Measurements from ENCODE around the gene POM121L2. TPM values are rescaled to one million over a fixed set of nuclear protein-coding genes. Genes with fewer than 3 reads are reported as not detected.

Gene POM121L2
- total and polyA plus RNA-seq, 9 of the 15 experiments (the other 6 are each of a cell fraction or from before 2014, with no cell fraction given): 0.23 to 0.45 TPM; not detected in 7

- no peak for TF ChIP-seq E2F4 (CRISPR knock-in tag; IDR thresholded peaks at IDR 0.05; ENCODE audit: low read depth)
- TF ChIP-seq ZNF121 (CRISPR knock-in tag; conservative IDR thresholded peaks at IDR 0.05): no peak
- no peak for TF ChIP-seq GABPB2 (CRISPR knock-in tag; conservative IDR thresholded peaks at IDR 0.05)
- TF ChIP-seq CBX8 (IDR thresholded peaks at IDR 0.05; ENCODE audit: borderline replicate concordance, extremely low read depth, low read depth, low read length, poor library complexity, severe bottlenecking): no peak
- TF ChIP-seq ELF1 (tag; IDR thresholded peaks at IDR 0.05): peak; percentile 32; the same call in 1 of the 2 replicates
- no peak for TF ChIP-seq ZNF347 (CRISPR knock-in tag; IDR thresholded peaks at IDR 0.05; ENCODE audit: low read depth)
- no peak for TF ChIP-seq PHTF2 (CRISPR knock-in tag; IDR thresholded peaks at IDR 0.05)
- TF ChIP-seq NFYB (IDR thresholded peaks at IDR 0.05; ENCODE audit: extremely low read depth, insufficient read length): no peak
- no peak for TF ChIP-seq XRCC4 (IDR thresholded peaks at IDR 0.05; ENCODE audit: extremely low read depth, insufficient read depth, insufficient read length)
- TF ChIP-seq, protein P1, sequence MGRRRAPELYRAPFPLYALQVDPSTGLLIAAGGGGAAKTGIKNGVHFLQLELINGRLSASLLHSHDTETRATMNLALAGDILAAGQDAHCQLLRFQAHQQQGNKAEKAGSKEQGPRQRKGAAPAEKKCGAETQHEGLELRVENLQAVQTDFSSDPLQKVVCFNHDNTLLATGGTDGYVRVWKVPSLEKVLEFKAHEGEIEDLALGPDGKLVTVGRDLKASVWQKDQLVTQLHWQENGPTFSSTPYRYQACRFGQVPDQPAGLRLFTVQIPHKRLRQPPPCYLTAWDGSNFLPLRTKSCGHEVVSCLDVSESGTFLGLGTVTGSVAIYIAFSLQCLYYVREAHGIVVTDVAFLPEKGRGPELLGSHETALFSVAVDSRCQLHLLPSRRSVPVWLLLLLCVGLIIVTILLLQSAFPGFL (CRISPR knock-in tag; IDR thresholded peaks at IDR 0.05): no peak
- no peak for TF ChIP-seq KDM4B (IDR thresholded peaks at IDR 0.05; ENCODE audit: borderline replicate concordance in 2 of 2, low read depth in 1 of 2)
- TF ChIP-seq U2AF2 (optimal IDR thresholded peaks at IDR 0.05; ENCODE audit: low read depth, low read length): no peak
- no peak for TF ChIP-seq RFX7 (CRISPR knock-in tag; IDR thresholded peaks at IDR 0.05)
- TF ChIP-seq CHD2 (IDR thresholded peaks at IDR 0.05; ENCODE audit: low read depth, low read length): peak; percentile 63; the same call in 1 of the 2 replicates
- TF ChIP-seq ZNF146 (CRISPR knock-in tag; IDR thresholded peaks at IDR 0.05; ENCODE audit: unreplicated experiment): no peak
- no peak for TF ChIP-seq GTF2F1 (IDR thresholded peaks at IDR 0.05; ENCODE audit: low read depth, low read length)
- TF ChIP-seq HNRNPUL1 (IDR thresholded peaks at IDR 0.05; ENCODE audit: low read length): no peak
- TF ChIP-seq SMARCC2 (IDR thresholded peaks at IDR 0.05; ENCODE audit: low read depth): no peak; the same call in none of the 2 replicates
- no peak for TF ChIP-seq USF2 (CRISPR knock-in tag; IDR thresholded peaks at IDR 0.05)
- peak; percentile 44 to 74; a peak in 3 of 4 replicates for TF ChIP-seq KDM1A (IDR thresholded peaks at IDR 0.05)
- TF ChIP-seq NFE2 (IDR thresholded peaks at IDR 0.05; ENCODE audit: low read depth): no peak; the same call in 1 of the 2 replicates
- peak; percentile 63 for TF ChIP-seq MAFK (IDR thresholded peaks at IDR 0.05; ENCODE audit: low read length)
- TF ChIP-seq ESRRA (IDR thresholded peaks at IDR 0.05; ENCODE audit: borderline replicate concordance, low read depth): peak; percentile 94
- TF ChIP-seq ZC3H4 (CRISPR knock-in tag; IDR thresholded peaks at IDR 0.05; ENCODE audit: borderline replicate concordance): no peak
- no peak for TF ChIP-seq ZNF224 (CRISPR knock-in tag; IDR thresholded peaks at IDR 0.05)
Measured at GRCh38 chr6:27290065-27290849, 21.8 kb downstream of the POM121L2 start (continued).
